GM19395 (cell line): ENCODE measurements around the gene DYRK2.
"Not testable (repeated sequence)": the region's sequence is repeated elsewhere in the genome, so short reads cannot be mapped to it uniquely, and the experiment has no call there.

Experiments
- ATAC-seq: cut with Tn5 transposase; IDR thresholded peaks from one replicate; pipeline ENCODE4 v1.9.1; 2021; ENCODE audit warnings: mild to moderate bottlenecking, moderate library complexity; ENCODE audit not compliant: unreplicated experiment

The DYRK2 gene

GRCh38 chr12:67669217-67669933 is 20.8 kb downstream of the DYRK2 start:
- ATAC-seq: no peak

GRCh38 chr12:67669934-67670631 is 21.5 kb downstream of the DYRK2 start:
- ATAC-seq: no peak

GRCh38 chr12:67671419-67671818 is 22.9 kb downstream of the DYRK2 start:
- ATAC-seq: no peak

GRCh38 chr12:67671892-67672291 is 23.3 kb downstream of the DYRK2 start:
- ATAC-seq: no peak

GRCh38 chr12:67672507-67672906 is 24.0 kb downstream of the DYRK2 start:
- not testable (repeated sequence) for ATAC-seq

GRCh38 chr12:67673509-67673908 is 25.0 kb downstream of the DYRK2 start:
- ATAC-seq: not testable (repeated sequence)

GRCh38 chr12:67674417-67674816 is 25.9 kb downstream of the DYRK2 start:
- no peak for ATAC-seq

GRCh38 chr12:67676624-67677023 is 28.1 kb downstream of the DYRK2 start:
- ATAC-seq: no peak

GRCh38 chr12:67677166-67677565 is 28.6 kb downstream of the DYRK2 start:
- ATAC-seq: no peak

- ATAC-seq: no peak
These were observed 32.7 kb downstream of the DYRK2 start for GRCh38 chr12:67681105-67681778.

GRCh38 chr12:67681941-67682620 is 33.5 kb downstream of the DYRK2 start:
- no peak for ATAC-seq

- ATAC-seq: no peak
These were observed 40.8 kb downstream of the DYRK2 start for GRCh38 chr12:67689385-67689784.

GRCh38 chr12:67690656-67691055 is 42.1 kb downstream of the DYRK2 start:
- no peak for ATAC-seq

GRCh38 chr12:67691220-67691619 is 42.7 kb downstream of the DYRK2 start:
- ATAC-seq: no peak

- no peak for ATAC-seq
These were observed 43.6 kb downstream of the DYRK2 start for GRCh38 chr12:67692135-67692534.

GRCh38 chr12:67692966-67693365 is 44.4 kb downstream of the DYRK2 start:
- ATAC-seq: peak; percentile 64

- ATAC-seq: no peak
These were observed 45.3 kb downstream of the DYRK2 start for GRCh38 chr12:67693894-67694293.

- ATAC-seq: no peak
These were observed 45.9 kb downstream of the DYRK2 start for GRCh38 chr12:67694306-67694900.

- ATAC-seq: no peak
These were observed 47.4 kb downstream of the DYRK2 start for GRCh38 chr12:67695974-67696373.

GRCh38 chr12:67697443-67697842 is 48.9 kb downstream of the DYRK2 start:
- no peak for ATAC-seq

GRCh38 chr12:67697967-67698366 is 49.4 kb downstream of the DYRK2 start:
- no peak for ATAC-seq
